NCI-H1105 (cell line): ENCODE data around the gene MCRIP1.

Experiments used
- DNase-seq: peaks from one replicate; lab custom pipeline; 2025; lab: John Stamatoyannopoulos, UW

The MCRIP1 gene

DNA sequence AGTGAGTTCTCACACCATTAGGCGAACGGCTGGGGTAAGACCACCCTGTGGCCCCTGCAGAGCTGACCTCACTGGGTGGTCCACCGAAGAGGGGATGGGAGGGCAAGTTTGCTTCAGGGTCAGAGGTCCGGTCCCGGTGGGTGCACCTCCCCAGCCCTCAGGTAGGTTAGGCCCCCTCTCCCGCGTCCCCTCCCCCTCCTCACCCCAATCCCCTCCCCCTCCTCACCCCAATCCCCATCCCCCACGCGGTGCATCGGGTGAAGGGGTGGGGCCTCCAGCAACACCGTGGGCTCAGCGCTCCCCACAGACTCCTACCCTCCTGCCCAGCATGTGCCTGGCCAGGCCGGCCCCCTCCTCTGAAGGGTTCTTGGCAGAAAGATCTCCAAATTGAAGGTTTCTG lies 13.4 kb downstream of the MCRIP1 start:
- DNase-seq: no peak

DNA sequence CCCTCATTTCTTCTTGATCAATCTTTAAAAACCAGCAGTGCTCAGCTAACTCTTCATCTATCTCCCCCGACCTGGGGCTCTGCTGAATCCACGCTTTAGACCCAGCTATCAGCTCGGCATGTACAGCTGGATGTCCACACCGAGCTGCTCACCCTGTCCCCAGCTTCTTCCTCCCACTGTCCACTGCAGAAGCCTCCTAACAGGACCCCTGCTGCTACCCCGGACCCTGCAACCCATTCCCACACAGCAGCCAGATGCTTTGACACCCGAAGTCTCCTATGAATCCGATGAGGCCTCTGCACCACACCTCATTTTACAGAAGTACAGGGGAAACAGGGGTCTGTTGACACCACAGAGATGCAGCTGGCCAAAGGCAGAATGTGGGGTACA lies 15.3 kb downstream of the MCRIP1 start:
- DNase-seq: no peak

DNA sequence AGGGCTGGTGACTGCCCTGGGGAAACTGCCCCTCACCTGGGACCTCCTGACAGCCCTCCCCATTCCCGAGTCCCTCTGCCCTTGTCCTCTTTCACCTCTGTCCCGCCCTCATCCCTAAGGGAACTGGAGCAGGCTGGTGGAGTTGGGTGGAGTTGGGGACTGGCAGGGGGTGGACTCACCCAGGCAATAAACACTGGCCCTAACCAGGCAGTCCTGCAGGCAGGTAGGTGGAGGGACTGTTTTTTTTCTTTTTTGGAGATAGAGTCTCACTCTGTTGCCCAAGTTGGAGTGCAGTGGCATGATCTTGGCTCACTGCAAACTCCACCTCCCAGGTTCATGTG lies 17.5 kb downstream of the MCRIP1 start:
- no peak for DNase-seq

DNA sequence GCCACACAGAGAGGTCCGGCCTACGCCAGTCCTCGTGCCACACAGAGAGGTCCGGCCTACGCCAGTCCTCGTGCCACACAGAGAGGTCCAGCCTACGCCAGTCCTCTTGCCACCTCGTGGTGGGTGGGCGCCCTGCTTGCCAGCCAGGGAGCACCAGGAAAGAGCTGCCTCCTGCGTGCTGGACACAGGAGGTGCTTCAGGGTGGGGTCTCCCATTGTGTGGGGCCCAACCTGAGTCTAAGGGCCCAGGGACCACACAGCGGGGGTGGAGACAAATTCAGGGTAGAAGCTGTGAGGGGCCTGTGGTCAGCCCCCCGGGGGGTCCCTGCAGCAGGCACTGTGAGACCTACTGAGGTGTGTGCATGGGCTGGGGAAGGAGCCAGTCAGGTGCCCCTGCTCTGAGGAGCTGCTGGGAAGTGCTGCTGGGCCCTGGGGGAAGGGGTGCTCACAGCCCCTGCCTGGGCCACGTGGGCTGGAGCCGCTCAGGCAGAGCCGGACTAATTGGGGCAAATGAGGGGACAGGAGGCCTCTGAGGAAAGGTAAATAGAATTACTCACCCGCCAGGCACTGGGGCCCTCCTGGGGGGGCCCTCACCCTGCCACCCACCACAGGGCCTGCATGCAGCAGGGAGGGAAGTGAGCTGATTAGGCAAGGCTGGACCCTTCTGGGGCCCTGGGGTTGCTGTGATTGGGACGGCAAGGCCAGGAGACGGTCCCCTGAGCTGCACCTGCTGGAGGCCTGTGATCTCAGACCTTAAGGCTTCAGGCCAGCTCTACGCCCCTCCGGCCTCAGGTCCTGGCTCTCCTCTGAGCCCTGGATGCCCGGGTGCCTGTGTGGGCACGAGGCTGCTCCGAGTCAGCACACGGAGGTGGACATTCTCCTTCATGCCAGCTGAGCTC lies 18.1 kb downstream of the MCRIP1 start:
- peak; percentile 37 for DNase-seq

DNA sequence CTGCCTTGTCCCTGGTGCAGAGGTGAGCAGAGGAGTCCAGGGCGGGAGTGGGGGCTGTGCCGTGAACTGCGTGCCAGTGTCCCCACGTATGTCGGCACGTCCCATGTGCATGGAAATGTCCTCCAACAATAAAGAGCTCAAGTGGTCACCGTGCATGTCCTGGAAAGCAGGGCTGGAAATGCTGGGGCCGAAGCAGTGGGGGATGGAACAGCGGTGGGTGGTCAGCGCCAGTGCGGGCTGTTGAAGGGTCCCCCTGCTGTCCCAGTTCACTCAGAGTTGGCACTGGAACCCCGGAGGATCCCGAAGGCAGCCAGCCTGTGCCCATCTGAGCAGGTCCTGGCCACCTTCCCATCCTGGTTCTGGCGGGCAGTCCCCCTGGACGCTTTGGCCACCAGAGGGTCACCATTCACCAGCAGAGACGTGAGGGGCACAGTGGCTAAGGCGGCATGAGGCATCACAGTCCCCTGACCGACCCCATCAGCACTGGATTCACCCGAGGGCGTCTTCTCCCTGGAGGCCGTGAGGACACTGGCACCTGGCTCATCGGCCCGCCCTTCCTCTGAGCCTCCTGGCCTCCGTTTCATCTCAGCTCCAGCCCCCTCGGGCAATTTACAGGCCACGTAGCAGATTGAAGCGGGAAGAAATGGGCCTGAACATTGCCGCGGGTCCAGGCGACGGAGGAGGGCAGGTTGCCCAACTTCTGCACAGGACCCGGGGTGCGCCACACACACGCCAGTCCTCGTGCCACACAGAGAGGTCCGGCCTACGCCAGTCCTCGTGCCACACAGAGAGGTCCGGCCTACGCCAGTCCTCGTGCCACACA lies 19.0 kb downstream of the MCRIP1 start:
- no peak for DNase-seq

DNA sequence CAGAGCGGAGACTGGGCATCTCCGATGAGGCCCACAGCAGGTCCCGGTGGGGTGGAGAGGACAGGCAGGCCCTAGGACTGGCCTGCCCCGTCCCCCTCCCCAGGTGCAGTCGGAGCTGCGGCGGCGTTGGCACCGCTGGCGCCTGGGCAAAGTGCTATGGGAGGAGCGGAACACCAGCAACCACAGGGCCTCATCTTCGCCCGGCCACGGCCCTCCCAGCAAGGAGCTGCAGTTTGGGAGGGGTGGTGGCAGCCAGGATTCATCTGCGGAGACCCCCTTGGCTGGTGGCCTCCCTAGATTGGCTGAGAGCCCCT lies 19.8 kb downstream of the MCRIP1 start:
- no peak for DNase-seq

DNA sequence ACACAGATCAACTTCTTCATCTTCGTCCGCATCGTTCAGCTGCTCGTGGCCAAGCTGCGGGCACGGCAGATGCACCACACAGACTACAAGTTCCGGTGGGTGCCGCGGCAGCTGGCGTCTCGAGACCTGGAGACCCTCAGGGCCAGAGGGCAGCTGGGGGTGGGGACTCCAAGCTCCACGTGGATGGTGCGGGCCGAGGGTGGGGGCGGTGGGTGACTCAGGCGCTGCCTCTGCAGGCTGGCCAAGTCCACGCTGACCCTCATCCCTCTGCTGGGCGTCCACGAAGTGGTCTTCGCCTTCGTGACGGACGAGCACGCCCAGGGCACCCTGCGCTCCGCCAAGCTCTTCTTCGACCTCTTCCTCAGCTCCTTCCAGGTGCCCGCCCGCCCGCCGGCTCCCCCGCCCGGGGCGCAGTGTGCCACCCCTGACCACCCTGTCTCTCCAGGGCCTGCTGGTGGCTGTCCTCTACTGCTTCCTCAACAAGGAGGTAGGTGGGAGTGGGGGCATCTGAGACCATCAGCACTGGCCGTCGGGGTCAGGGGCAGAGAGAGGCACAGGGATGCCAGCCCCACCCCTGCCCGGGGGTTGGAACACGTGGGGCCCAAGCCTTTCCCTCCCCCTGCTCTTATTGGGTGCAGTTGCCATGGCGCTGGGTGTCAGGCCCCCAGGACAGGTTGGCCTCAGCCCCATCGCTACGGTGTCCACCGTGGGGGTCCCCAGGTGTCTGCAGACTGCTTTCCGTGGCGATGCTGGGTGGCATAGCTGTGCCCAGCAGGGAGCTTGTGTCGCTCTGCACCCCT lies 20.3 kb downstream of the MCRIP1 start:
- no peak for DNase-seq

DNA sequence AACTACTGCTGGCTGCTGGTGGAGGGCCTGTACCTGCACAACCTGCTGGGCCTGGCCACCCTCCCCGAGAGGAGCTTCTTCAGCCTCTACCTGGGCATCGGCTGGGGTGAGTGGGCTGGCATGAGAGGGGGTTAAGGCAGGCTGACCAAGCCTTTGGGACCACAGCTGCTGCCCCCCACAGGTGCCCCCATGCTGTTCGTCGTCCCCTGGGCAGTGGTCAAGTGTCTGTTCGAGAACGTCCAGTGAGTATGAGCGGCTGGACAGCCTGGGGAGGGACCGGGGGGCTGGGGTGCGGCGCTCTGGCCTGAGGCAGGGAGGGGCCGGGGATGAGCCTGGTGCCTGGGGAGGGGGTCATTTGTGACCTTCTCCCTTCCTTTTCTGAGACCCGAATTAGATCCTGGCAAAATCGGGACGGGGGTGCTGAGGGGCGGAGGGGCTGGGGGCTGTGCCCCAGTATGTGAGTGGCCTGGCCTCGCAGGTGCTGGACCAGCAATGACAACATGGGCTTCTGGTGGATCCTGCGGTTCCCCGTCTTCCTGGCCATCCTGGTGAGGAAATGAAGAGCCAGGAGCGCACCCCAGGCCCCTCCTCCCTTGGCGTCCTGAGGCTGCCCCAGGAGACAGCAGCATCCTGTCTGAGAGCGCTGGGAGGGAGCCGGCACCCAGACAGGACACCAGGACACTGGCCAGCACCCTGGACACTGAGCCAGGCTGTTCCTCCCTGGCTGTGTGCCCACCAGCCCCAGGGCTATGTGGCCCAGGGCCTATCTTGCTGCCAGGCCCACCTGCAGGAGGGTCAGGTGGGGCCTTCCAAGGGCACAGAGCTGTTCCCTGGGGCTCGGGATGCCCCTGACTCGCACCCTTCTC lies 21.2 kb downstream of the MCRIP1 start:
- DNase-seq: no peak

DNA sequence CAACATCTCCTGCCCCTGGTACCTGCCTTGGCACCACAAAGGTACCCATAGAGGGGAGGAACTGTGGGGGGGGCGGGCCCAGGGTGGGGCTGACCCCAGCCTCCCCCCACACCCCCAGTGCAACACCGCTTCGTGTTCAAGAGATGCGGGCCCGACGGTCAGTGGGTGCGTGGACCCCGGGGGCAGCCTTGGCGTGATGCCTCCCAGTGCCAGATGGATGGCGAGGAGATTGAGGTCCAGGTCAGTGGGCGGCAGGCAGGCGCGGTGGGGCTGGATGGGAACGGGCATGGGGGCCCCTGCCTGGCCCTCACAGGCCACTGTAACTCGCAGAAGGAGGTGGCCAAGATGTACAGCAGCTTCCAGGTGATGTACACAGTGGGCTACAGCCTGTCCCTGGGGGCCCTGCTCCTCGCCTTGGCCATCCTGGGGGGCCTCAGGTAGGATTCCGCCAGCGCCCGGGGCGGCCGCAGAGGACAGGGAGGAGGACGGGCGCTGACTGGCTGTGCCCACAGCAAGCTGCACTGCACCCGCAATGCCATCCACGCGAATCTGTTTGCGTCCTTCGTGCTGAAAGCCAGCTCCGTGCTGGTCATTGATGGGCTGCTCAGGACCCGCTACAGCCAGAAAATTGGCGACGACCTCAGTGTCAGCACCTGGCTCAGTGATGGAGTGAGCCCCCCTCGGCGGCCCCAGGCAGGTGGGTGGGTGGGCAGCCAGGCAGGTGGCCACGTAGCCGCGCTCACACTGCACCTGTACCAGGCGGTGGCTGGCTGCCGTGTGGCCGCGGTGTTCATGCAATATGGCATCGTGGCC lies 22.0 kb downstream of the MCRIP1 start:
- no peak for DNase-seq

DNA sequence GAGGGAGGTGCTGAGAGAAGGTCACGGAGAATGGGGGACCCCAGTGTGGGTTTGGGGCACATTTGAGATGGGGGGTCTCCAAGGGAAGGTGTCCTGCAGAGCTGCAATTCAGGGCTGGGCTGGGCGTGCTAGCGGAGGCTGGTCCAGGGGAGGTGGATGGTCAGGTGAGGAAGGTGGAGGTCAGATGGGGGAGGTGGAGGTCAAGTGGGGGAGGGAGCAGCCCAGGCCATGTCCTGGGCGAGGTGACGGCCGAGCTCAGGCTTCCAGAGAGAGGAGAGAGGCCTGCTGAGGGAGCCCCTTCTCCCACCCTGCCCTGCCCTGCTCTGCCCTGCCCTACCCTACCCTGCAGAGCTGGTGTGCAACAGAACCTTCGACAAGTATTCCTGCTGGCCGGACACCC lies 22.6 kb downstream of the MCRIP1 start:
- DNase-seq: no peak

DNA sequence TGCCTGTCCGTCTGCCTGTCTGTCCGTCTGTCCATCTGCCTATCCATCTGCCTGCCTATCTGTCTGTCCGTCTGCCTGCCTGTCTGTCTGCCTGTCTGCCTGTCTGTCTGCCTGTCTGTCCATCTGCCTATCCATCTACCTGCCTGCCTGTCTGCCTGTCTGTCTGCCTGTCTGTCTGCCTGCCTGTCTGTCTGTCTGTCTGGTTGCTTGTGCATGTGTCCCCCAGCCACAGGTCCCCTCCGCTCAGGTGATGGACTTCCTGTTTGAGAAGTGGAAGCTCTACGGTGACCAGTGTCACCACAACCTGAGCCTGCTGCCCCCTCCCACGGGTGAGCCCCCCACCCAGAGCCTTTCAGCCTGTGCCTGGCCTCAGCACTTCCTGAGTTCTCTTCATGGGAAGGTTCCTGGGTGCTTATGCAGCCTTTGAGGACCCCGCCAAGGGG lies 23.5 kb downstream of the MCRIP1 start:
- no peak for DNase-seq

DNA sequence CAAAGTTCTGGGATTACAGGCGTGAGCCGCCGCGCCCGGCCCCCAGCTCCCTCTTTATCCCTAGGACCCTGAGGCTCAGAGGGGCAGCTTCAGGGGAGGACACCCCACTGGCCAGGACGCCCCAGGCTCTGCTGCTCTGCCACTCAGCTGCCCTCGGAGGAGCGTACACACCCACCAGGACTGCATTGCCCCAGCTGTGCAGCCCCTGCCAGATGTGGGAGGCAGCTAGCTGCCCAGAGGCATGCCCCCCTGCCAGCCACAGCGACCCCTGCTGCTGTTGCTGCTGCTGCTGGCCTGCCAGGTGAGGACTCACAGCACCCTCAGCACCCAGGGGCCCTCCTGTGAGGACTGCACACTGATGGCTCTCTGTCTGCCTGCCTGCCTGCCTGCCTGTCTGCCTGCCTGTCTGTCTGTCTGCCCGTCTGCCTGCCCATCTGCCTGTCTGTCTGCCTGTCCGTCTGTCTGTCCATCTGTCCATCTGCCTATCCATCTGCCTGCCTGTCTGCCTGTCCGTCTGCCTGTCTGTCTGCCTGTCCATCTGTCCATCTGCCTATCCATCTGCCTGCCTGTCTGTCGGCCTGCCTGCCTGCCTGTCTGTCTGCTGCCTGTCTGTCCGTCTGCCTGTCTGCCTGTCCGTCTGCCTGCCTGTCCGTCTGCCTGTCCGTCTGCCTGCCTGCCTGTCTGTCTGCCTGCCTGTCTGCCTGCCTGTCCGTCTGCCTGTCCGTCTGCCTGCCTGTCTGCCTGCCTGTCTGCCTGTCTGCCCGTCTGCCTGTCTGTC lies 24.1 kb downstream of the MCRIP1 start:
- no peak for DNase-seq

DNA sequence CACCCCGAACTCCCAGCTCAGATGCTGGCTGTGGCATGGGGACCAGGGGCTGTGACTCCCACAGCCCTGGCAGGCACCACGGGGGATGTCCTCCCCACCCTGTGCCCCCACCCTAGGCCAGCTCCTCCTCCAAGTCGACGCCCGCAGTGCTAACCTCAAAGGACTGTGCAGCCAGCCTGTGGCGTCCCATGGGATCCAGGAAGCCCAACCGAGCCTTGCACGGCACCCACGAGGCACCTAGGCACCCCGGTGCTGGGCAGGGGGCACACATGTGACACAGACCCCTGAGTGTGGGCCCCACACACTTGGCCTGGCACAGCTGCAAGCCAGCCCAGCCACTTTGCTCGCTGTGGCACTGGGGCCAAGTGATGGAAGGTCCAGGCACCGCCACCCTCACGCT lies 25.3 kb downstream of the MCRIP1 start:
- no peak for DNase-seq

DNA sequence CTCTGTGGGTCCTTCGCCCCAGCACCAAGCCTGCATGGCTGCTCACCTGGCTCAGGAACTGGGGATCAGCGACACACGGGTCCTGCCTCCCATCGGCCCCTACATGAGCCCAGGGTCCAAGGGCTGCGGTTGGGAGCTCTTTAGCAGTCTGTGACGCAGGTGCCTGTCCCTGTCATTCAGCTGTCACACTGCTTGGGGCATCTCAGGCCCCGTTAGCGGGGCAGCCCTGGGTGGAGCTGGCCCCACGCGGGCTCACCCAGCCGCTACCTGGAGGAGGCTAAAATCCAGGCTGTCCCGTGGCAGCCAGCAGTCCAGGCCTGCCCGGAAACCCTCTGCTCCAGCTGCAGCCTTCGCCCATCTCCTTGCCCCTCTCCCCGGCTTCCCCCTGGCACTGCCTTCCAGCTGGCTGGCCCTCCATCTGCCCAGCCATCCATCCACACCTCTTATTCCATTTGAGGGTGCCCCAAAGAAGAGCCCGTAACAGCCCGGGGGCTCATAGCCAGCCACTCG lies 25.8 kb downstream of the MCRIP1 start:
- DNase-seq: no peak

DNA sequence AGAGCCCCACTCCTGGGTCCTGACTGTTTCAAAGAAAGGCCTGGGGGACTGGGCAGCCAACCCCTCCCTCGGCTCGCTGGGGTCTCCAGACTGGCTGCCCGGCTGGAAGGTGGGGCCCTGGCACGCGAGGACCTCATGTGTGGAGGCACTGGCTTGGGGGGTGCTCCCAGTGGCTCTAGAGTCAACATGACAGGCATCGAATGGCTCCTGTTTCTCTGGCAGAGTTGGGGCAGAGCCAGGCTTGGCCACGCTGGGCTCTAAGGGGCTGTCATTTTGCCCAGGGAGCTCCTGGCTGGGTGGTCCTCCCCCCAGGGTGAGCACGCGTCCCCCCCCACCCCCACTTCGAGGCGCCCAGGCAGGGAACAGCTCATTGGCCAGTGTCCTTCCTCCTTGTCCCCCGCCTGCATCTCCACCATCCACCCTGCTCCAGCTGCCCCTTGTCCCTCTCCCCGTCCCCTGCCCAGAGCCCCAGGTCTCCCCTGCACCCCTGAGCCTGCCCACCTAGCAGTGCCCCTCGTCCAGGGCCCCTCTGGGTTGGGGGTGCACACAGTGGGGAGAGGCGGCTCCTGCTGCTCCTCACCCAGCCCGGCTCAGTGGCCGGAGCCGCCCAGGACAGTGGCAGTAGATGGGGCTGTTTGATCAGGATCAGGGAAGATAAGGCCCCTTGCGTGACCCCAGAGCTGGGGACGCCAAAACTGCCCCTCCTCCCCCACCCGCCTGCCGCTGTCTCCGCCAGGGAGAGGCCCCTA lies 26.5 kb downstream of the MCRIP1 start:
- no peak for DNase-seq

DNA sequence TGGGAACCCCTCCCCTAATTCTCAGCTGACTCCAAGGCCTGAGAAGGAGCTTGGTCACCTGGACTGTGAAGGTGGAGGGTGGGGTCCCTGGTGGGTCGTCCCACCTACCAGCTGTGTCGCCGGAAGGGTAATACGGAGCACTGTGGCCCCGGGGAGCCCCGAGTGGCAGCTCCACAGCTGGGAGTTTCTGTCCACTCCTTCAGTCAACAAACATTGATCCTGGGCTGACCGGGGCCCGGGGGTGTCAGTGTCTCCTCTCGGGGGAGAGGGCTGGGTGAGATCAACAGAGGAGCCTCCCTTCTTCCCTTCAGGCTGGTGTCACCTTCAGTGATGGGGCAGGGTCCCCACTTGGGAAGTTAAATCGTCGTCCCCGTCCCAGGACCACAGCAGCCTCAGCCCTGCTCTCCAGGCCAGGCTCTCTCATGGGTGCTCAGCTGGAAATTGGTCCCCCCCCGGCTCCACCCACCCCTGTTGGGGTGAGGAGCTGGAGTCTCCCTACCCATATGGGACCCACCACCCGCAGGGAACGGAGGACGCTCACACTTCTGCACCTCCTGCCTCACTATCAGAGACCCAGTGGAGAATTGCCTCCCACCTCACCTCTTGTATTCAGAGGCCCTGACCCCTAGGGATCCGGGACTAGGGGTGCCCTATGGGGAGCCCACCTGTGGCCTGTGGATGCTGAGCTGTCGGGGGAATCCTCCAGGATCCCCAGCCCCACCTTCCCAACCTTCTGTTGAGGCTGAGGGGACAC lies 27.2 kb downstream of the MCRIP1 start:
- no peak for DNase-seq

DNA sequence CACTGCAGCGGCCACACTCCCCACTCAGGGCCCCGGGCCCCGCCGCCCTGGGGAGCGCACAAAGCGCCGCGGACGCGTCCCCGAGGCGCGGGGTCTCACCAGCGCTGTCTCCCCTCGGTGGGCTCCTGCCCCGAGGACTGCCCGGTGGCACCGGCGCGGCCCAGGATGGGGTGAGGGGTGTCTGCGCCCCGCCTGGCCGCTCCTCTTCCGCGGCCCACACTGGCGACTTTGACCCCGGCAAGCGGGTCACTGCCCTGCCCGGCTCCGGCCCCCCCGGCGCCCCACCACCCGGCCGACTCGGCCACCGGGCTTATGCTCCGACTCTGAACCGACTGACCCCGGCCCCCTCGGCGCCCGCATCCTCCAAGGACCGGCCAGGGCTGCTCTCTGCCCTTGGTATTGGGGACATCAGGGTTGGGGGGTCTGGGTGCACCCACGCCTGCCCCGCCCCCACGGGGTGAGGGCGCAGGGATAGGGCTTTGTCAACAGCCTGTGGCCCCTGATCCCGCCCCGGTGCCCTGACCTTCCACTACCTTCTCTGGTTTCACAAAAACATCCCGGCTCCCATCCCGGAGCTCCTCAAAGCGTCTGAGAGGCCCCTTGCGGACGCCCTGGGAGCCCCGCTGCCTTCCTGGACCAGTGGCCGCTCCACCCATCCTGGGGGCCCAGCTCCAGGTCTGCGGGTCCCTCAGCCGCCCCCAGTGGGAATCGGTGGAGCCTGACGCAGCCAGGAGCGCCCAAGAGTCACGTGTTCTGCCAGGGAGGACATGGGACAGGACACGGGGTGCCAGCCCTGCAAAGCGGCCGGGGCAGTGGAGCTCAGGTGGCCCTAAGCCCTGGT lies 28.3 kb downstream of the MCRIP1 start:
- DNase-seq: no peak
